NCI-H1417 (cell line): Measurements from ENCODE around the gene SEMA3G.

Experiments
- DNase-seq, 3 experiments: peaks; one replicate each; lab custom pipeline; 2025; lab: John Stamatoyannopoulos, UW

Gene SEMA3G

DNA sequence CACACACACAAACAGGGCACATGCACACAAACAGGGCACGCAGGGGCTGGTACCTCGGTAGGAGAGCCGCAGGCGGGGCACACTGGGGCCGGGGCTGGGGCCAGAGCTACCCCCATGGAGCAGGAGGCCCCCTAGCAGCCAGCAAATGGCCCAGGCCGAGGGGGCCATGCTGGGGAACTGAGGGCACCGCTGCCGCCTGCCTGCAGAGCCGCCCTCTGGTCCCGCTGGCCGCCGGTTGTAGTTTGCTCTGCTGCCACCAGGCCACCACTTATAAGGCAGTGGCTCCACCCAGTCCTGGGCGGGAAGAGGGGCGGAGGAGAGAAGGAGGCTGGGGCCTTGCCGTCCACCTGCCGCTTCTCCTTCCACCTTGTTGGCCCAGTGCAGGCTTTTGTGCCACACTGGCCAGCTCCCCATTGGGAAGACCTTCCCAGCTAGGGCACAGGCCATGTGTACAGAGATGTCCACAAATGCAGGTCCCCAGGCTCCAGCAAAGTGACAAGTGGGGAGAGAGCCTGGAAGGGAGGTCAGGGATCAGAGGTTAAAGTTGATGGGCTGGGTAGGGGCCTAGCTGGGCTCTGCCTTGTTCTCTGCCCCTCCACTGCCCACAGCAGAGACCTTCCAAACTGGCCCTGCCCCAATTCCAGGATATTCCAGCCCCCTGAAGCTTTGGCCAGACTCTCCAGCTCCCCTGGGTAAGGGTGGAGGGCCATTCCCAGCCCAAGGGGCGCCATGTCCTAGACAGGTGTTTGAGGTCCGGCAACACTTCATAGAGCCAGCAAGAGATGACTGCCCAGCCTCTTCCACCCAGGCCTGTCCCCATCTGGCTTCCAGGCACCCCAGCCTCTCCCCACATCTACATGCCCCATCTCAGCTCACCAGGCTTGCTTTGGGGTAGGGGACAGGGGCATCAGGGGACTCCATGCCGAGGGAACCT, at the start of gene SEMA3G:
TSS of gene SEMA3G (minus strand) at position 244 of the 934 bp plus-strand sequence. CDS start at position 168, 76 bp downstream.
- peak; percentile 16 to 26 (median 24) for DNase-seq

- DNase-seq, result peak in 2 of 3 experiments; percentile 22 to 59
Observed at GRCh38 chr3:52494445-52494844, 49.5 kb upstream of the SEMA3G start.

DNA sequence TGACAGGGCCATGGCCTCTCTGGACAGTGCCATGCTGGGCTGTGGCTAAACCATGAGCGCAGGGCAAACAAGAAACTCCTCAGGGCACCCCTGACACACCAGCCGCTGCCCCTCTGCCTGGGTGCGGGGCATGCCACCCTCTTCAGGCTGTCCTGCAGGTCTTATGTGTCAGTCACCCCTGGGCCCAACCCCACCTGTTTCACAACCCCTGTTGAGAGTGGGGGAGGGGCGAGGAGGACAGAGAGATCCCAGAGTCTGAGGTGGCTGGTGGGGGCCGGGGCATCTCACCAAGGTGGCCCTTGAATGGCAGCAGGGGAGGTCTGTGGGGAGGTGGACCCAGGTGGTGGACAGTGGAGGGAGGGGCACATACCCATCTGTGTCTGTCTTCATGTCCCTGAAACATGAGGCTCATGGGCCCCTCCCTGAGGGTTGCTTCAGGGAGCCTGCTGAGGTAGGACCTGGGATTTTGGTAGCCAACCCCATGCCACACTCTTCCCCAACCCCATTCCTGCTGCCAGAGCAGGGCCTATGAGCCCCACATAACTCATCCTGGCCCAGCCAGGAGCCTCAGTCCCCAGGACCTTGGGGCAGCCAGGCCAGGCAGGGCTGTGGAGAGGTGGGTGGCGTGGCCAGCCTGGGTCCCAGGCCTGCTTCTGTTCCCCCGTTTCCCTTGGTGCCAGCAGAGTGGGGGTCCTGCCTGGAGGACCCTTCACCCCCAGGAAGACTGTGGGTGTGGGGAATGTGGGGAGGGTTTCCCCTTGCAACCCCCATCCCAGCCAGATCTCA, 48.5 kb upstream of the SEMA3G start:
- DNase-seq, result no peak

GRCh38 chr3:52492059-52492458, 47.2 kb upstream of the SEMA3G start:
- no peak for DNase-seq

- no peak for DNase-seq
Observed at GRCh38 chr3:52490939-52491526, 46.1 kb upstream of the SEMA3G start.

DNA sequence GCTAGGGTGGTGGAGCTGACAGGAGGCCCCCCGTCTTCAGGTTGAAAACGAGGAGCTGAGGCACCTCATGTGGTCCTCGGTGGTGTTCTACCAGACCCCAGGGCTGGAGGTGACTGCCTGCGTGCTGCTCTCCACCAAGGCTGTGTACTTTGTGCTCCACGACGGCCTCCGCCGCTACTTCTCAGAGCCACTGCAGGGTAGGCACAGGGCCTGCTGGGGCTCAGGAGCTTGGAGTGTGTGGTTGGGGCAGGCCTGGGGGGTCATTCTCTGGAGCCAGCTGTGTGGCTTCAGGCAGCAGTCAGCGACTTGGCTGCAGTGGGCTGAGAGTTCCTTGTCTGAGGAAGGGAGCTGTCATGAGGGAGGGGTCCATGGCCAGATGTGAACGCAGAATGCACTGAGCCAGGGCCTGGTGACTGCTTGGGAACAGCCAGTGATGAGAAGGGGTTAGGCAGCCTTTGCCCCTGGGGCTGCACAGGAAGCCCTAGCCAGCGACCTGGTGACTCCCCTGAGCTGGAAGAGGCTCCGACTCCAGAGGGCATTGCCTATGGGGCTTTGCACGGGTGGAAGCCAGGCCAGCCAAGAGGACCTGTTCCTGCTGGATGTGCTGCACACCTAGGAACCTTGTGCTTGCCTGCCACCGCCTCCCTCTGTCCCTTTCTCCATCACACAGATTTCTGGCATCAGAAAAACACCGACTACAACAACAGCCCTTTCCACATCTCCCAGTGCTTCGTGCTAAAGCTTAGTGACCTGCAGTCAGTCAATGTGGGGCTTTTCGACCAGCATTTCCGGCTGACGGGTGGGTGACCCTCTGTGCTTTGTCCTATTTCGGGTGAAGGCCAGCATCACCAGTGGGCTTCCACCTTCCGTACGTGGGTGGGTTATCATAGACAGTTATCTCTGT, 45.4 kb upstream of the SEMA3G start:
- no peak for DNase-seq

- DNase-seq, result no peak
Observed at GRCh38 chr3:52489453-52489852, 44.5 kb upstream of the SEMA3G start.

GRCh38 chr3:52488746-52489145, 43.8 kb upstream of the SEMA3G start:
- no peak for DNase-seq

DNA sequence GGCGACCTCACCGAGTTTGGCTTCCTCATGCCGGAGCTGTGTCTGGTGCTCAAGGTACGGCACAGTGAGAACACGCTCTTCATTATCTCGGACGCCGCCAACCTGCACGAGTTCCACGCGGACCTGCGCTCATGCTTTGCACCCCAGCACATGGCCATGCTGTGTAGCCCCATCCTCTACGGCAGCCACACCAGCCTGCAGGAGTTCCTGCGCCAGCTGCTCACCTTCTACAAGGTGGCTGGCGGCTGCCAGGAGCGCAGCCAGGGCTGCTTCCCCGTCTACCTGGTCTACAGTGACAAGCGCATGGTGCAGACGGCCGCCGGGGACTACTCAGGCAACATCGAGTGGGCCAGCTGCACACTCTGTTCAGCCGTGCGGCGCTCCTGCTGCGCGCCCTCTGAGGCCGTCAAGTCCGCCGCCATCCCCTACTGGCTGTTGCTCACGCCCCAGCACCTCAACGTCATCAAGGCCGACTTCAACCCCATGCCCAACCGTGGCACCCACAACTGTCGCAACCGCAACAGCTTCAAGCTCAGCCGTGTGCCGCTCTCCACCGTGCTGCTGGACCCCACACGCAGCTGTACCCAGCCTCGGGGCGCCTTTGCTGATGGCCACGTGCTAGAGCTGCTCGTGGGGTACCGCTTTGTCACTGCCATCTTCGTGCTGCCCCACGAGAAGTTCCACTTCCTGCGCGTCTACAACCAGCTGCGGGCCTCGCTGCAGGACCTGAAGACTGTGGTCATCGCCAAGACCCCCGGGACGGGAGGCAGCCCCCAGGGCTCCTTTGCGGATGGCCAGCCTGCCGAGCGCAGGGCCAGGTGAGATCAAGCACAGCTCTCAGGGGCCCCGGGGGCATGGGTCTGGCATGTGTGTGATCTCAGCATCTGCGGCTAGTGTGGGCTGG, 43.1 kb upstream of the SEMA3G start:
- no peak for DNase-seq

- DNase-seq, result no peak
Observed at GRCh38 chr3:52487050-52487787, 42.3 kb upstream of the SEMA3G start.

GRCh38 chr3:52484680-52485461, 40.0 kb upstream of the SEMA3G start:
- DNase-seq, result no peak

DNA sequence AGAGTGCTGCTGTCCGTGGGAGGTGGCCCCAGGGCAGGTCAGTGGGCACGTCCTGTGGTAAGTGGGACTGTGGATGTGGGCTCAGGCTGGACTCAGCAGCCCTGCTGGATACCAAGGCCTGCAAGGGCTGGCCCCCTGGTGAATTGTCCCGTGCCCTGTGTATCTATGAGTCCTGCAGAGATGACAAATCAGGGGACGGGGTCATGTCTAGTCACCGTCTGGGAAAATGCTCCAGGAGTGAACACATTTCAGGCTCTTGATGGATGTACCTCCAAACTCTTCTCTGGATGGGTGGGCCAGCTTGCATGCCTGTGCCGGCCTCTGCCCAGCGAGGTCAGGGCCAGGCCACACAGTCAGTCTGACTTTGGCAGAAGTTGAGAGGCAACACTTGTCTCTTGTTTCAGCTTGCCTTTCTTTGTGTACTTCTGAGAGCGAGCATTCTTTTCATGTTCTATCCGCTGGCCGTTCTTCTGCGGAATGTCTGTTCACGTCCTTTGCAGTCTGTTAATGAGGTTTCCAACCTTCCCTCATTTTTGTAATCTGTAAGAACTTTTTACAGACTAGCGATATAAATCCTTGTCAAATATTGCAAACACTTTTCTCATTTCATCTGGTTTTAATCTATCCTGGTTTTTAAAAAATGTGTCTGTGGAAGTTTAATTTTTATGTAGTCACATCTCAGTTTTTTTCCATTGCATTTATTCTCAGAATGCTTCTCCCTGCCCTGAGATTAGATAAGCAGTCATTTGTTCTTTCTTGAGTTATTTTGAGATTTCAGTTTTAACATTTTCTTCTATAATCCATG, 38.9 kb upstream of the SEMA3G start:
- no peak for DNase-seq

GRCh38 chr3:52483081-52483480, 38.2 kb upstream of the SEMA3G start:
- no peak for DNase-seq

- DNase-seq, result peak in 1 of 3 experiments; percentile 2
Observed at GRCh38 chr3:52481819-52482521, 37.1 kb upstream of the SEMA3G start.

- DNase-seq, result no peak
Observed at GRCh38 chr3:52480768-52481715, 36.1 kb upstream of the SEMA3G start.
